HEK293 (cell line): ENCODE data around the gene TBC1D24.

Source experiments
- ZBTB7A ChIP-seq: fragments of 450-650 bp; formaldehyde crosslinking; IDR thresholded peaks from 2 replicates; pipeline ENCODE4 v1.5.1; 2016; ENCODE audit warnings: low read depth, missing biosample characterization, missing genetic modification characterization
- ZNF184 ChIP-seq: fragments of 450-650 bp; IDR thresholded peaks from 2 replicates; pipeline ENCODE4 v1.5.1; 2018; ENCODE audit warnings: missing biosample characterization, mild to moderate bottlenecking, missing genetic modification characterization
- ZNF530 ChIP-seq: fragments of 450-650 bp; formaldehyde crosslinking; IDR thresholded peaks from 2 replicates; pipeline ENCODE4 v1.5.1; 2016; ENCODE audit warnings: low read depth, missing biosample characterization, missing genetic modification characterization
- ZNF768 ChIP-seq: fragments of 450-650 bp; formaldehyde crosslinking; IDR thresholded peaks from 2 replicates; pipeline ENCODE4 v1.5.1; 2018; ENCODE audit warnings: missing biosample characterization, mild to moderate bottlenecking, missing genetic modification characterization
- TF ChIP-seq, protein P1 (sequence below): fragments of 450-650 bp; formaldehyde crosslinking; IDR thresholded peaks from 2 replicates; pipeline ENCODE4 v1.5.1; 2016; ENCODE audit warnings: missing biosample characterization, missing genetic modification characterization

DNA sequence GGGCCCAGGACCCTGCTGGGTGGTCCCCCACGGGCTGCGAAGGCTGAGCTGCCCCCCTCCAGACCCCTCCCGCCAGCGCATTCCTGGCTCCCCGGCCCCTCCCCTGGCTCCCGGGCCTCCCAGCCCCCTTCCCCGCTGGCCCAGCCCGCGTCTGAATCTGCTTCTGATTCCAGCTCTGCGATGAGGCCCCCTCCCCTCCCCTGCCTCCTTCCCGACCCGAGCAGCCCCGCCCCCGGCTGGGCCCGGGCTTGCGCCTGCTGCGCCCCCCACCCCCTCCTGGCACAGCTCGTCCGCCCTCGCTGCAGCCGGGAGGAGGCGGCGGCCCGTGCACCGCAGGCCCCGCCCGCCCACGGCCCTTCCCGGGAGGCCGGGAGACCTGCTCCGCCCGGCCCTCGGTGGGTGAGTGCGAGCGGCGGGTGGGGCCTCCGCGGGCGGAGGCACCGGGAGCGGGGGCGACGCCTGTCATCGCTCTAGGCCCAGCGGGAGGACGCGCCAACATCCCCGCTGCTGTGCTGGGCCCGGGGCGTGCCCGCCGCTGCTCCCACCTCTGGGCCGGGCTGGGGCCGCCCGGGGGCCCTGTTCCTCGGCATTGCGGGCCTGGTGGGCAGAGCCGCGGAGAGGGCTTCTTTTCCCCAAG lies 3.8 kb upstream of the TBC1D24 start, which contains the start of gene NTN3:
- no peak for TF ChIP-seq ZNF530 (tag by site-specific recombination)
- no peak; the same call in 1 of the 2 replicates for TF ChIP-seq ZBTB7A (tag by site-specific recombination)
- no peak for TF ChIP-seq ZNF768
- TF ChIP-seq ZNF184 (tag by site-specific recombination) = peak; percentile 67
- TF ChIP-seq, protein P1, sequence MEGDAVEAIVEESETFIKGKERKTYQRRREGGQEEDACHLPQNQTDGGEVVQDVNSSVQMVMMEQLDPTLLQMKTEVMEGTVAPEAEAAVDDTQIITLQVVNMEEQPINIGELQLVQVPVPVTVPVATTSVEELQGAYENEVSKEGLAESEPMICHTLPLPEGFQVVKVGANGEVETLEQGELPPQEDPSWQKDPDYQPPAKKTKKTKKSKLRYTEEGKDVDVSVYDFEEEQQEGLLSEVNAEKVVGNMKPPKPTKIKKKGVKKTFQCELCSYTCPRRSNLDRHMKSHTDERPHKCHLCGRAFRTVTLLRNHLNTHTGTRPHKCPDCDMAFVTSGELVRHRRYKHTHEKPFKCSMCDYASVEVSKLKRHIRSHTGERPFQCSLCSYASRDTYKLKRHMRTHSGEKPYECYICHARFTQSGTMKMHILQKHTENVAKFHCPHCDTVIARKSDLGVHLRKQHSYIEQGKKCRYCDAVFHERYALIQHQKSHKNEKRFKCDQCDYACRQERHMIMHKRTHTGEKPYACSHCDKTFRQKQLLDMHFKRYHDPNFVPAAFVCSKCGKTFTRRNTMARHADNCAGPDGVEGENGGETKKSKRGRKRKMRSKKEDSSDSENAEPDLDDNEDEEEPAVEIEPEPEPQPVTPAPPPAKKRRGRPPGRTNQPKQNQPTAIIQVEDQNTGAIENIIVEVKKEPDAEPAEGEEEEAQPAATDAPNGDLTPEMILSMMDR (tag by site-specific recombination) = no peak
